HepG2 (cell line): ENCODE results near the gene TOPORS. TPM values are rescaled to one million over a fixed set of nuclear protein-coding genes. Genes with fewer than 3 reads are reported as not detected.

Experiments used
- NFAT5 ChIP-seq: sonication (generic); formaldehyde crosslinking; IDR thresholded peaks from 2 replicates; pipeline ENCODE4 v1.4.0; 2020; ENCODE audit warnings: missing genetic modification reagents
- ZNF407 ChIP-seq: sonication (generic); formaldehyde crosslinking; IDR thresholded peaks from one replicate; pipeline ENCODE4 v1.5.1; 2020; ENCODE audit warnings: mild to moderate bottlenecking, missing genetic modification reagents; ENCODE audit errors: not compliant biosample characterization
- ZNF703 ChIP-seq: sonication (generic); formaldehyde crosslinking; IDR thresholded peaks from 2 replicates; pipeline ENCODE4 v1.5.1; 2020; ENCODE audit warnings: missing genetic modification reagents, mild to moderate bottlenecking, moderate library complexity, borderline replicate concordance
- polyA plus RNA-seq, 8 experiments: library from polyadenylated mRNA; depleted of rRNA in 3 of 8; stranded (reverse) in 7 of 8; unstranded in 1 of 8; fragments of >200 nt; fragmentation: Illumina TruSeq in 4 of 8; extraction: Trizol in 4 of 8; gene quantifications; 2 replicates each; pipeline versions ENCODE4 v1.2.1 to v1.2.3, GENCODE V29; 2011 to 2016; ENCODE audit warnings: low read depth in 4 of 8, missing spikeins in 1 of 8, mixed read lengths in 1 of 8; ENCODE audit not compliant: insufficient read depth in 1 of 8
- total RNA-seq, 5 experiments: library from RNA; depleted of rRNA; stranded (reverse); fragments of >200 nt; fragmentation: Illumina TruSeq; extraction: Trizol; gene quantifications; 2 replicates each; pipeline ENCODE4 v1.2.3, GENCODE V29; 2016; ENCODE audit warnings: low read depth in 1 of 5
- TF ChIP-seq, protein P1 (sequence below), 2 experiments: sonication (generic) in 1 of 2; formaldehyde crosslinking in 1 of 2; IDR thresholded peaks; 2 replicates each; pipeline versions ENCODE4 v1.4.0 to v1.6.1; 2018 to 2020; ENCODE audit warnings: missing genetic modification reagents in 2 of 2, borderline replicate concordance in 1 of 2, low read depth in 1 of 2, mild to moderate bottlenecking in 1 of 2, missing biosample characterization in 1 of 2
- TF ChIP-seq, protein P2 (sequence below): sonication (generic); formaldehyde crosslinking; IDR thresholded peaks from 2 replicates; pipeline ENCODE4 v1.8.1; 2023; ENCODE audit warnings: mild to moderate bottlenecking, missing genetic modification reagents
- TF ChIP-seq, protein P3 (sequence below): sonication (generic); formaldehyde crosslinking; IDR thresholded peaks from 2 replicates; pipeline ENCODE4 v1.8.0; 2023; ENCODE audit warnings: mild to moderate bottlenecking, missing genetic modification reagents

Gene TOPORS
- total and polyA plus RNA-seq, 2 of the 13 experiments (the other 11 are each of a cell fraction or from before 2014, with no cell fraction given) = 6.8 to 19.6 TPM

- TF ChIP-seq ZNF703 (no peak), ZNF407 (CRISPR knock-in tag) (no peak), NFAT5 (CRISPR knock-in tag) (no peak)
- TF ChIP-seq, protein P1, sequence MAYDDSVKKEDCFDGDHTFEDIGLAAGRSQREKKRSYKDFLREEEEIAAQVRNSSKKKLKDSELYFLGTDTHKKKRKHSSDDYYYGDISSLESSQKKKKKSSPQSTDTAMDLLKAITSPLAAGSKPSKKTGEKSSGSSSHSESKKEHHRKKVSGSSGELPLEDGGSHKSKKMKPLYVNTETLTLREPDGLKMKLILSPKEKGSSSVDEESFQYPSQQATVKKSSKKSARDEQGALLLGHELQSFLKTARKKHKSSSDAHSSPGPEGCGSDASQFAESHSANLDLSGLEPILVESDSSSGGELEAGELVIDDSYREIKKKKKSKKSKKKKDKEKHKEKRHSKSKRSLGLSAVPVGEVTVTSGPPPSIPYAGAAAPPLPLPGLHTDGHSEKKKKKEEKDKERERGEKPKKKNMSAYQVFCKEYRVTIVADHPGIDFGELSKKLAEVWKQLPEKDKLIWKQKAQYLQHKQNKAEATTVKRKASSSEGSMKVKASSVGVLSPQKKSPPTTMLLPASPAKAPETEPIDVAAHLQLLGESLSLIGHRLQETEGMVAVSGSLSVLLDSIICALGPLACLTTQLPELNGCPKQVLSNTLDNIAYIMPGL (CRISPR knock-in tag; IDR thresholded peaks at IDR 0.05; ENCODE audit: borderline replicate concordance in 1 of 2, low read depth in 1 of 2) = 0 out of 4 replicates have a peak, but pooled peaks of 1 of the 2 experiments have one; percentile 10
- TF ChIP-seq, protein P2, sequence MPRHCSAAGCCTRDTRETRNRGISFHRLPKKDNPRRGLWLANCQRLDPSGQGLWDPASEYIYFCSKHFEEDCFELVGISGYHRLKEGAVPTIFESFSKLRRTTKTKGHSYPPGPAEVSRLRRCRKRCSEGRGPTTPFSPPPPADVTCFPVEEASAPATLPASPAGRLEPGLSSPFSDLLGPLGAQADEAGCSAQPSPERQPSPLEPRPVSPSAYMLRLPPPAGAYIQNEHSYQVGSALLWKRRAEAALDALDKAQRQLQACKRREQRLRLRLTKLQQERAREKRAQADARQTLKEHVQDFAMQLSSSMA (CRISPR knock-in tag) = no peak
- TF ChIP-seq, protein P3, sequence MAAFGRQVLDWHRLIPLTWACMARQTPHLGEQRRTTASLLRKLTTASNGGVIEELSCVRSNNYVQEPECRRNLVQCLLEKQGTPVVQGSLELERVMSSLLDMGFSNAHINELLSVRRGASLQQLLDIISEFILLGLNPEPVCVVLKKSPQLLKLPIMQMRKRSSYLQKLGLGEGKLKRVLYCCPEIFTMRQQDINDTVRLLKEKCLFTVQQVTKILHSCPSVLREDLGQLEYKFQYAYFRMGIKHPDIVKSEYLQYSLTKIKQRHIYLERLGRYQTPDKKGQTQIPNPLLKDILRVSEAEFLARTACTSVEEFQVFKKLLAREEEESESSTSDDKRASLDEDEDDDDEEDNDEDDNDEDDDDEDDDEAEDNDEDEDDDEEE (CRISPR knock-in tag) = no peak
These were observed 922 bp downstream of the TOPORS start (continued) for GRCh38 chr9:32551276-32552051.
